ENCODE data around the gene SH3PXD2A.

The SH3PXD2A gene

DNA sequence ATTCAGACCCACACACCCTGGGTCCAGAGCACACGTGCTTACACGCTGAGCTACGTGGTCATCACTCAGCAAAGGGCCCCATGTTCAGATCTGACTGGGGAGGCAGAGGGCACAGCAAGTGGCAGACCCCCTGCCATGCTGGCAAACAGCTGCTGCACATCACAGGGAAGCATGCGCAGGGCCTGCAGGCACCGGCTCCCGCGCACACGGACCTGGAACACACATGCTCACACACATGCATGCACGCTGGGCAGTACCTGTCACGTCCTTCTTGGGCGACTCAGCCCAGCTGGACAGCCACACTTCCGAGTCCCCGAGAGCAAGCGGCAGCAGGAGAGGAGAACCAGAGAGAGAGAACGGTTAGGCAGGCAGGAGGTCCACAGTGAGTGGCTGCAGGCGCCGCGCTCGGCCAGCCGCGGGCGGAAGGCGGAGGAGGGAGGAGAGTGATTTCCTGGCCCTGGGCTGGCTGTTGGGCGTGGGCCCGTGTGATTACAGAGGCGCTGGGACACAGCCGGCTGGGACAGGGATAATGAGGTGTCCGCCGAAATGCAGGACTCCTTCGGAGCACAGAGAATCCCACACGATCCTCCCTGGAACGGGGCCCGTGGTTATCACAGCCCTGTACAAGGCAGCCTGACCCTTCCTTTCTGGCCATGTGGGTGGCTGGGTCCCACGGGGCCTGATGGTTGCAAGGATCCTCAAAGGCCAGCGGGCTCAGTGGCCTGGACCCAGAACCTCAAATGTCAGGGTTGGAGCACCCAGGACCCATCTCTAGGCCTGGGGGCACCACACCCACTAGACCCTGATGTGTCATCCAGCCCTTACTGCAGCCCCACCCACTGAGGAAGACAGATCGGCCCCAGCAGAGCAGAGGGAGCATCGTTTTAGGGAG lies 186.8 kb downstream of the SH3PXD2A start (continued):
- TF ChIP-seq ZNF521 (tag by site-specific recombination; IDR thresholded peaks at IDR 0.05) (no peak), ZFP37 (tag by site-specific recombination; IDR thresholded peaks at IDR 0.05) (no peak), ZNF654 (tag by site-specific recombination; IDR thresholded peaks at IDR 0.05; ENCODE audit: low read depth) (no peak), ZNF560 (tag by site-specific recombination; IDR thresholded peaks at IDR 0.05; ENCODE audit: borderline replicate concordance) (no peak), OSR2 (tag by site-specific recombination; IDR thresholded peaks at IDR 0.05) (no peak), EGR2 (tag by site-specific recombination; IDR thresholded peaks at IDR 0.05; ENCODE audit: low read depth) (peak; percentile 87), ZNF660 (tag by site-specific recombination; IDR thresholded peaks at IDR 0.05) (no peak), GLIS1 (tag by site-specific recombination; IDR thresholded peaks at IDR 0.05) (peak; percentile 55), REPIN1 (tag by site-specific recombination; IDR thresholded peaks at IDR 0.05; ENCODE audit: low read depth) (no peak), BCL11B (tag by site-specific recombination; IDR thresholded peaks at IDR 0.05; ENCODE audit: low read depth) (no peak), ZBTB21 (tag by site-specific recombination; IDR thresholded peaks at IDR 0.05) (no peak), ZSCAN16 (tag by site-specific recombination; IDR thresholded peaks at IDR 0.05) (no peak), ZNF473 (tag by site-specific recombination; IDR thresholded peaks at IDR 0.05) (no peak), GLIS2 (tag by site-specific recombination; IDR thresholded peaks at IDR 0.05) (peak; percentile 21; the same call in 1 of the 2 replicates), ZNF677 (tag by site-specific recombination; IDR thresholded peaks at IDR 0.05) (no peak), ZNF239 (tag by site-specific recombination; IDR thresholded peaks at IDR 0.05) (no peak)
- TF ChIP-seq, protein P1, sequence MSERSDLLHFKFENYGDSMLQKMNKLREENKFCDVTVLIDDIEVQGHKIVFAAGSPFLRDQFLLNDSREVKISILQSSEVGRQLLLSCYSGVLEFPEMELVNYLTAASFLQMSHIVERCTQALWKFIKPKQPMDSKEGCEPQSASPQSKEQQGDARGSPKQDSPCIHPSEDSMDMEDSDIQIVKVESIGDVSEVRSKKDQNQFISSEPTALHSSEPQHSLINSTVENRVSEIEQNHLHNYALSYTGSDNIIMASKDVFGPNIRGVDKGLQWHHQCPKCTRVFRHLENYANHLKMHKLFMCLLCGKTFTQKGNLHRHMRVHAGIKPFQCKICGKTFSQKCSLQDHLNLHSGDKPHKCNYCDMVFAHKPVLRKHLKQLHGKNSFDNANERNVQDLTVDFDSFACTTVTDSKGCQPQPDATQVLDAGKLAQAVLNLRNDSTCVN (tag by site-specific recombination; optimal IDR thresholded peaks at IDR 0.05): no peak
- TF ChIP-seq, protein P2, sequence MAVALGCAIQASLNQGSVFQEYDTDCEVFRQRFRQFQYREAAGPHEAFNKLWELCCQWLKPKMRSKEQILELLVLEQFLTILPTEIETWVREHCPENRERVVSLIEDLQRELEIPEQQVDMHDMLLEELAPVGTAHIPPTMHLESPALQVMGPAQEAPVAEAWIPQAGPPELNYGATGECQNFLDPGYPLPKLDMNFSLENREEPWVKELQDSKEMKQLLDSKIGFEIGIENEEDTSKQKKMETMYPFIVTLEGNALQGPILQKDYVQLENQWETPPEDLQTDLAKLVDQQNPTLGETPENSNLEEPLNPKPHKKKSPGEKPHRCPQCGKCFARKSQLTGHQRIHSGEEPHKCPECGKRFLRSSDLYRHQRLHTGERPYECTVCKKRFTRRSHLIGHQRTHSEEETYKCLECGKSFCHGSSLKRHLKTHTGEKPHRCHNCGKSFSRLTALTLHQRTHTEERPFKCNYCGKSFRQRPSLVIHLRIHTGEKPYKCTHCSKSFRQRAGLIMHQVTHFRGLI (tag by site-specific recombination; IDR thresholded peaks at IDR 0.05): no peak

DNA sequence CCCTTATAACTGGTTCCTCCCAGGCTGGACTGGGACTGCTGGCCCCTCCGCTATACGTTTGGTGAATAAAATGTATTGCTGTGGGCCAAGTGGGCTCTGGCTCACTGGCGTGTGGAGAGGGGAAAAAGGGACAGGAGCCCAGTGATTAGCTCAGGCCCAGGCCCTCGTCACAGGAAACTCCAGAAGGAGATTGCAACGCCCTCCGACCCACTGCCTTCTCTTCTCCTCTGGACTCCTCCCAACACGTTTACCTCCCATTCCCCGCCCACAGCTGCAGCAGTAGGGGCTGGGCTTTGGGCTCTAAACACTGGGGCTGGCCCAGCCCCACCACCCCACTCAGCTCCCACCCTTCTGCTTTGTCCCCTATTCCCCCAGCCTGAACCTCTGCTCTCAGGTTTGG lies 188.0 kb downstream of the SH3PXD2A start:
- H3K9me3 ChIP-seq (ENCODE audit: control insufficient read depth, insufficient read depth, low read depth, low read length): no peaks in the 10 kb centered on the region
- POLR2A ChIA-PET: no interaction called here
- H3K27ac ChIP-seq (ENCODE audit: extremely low read depth, low read depth, low read length): no peak overlapping the region
- H3K36me3 ChIP-seq (ENCODE audit: control insufficient read depth in 2 of 2, insufficient read depth in 1 of 2, low read length in 2 of 2): no peaks in the 10 kb centered on the region
- no peak overlapping the region for H3K4me3 ChIP-seq (ENCODE audit: low read depth, low read length)
- no peaks in the 10 kb centered on the region for H3K4me1 ChIP-seq (ENCODE audit: control insufficient read depth, insufficient read depth, low read length)
- CTCF ChIA-PET: interaction anchor here (0.6 to 5.2 kb wide), 4 partner anchors 9 to 1036 kb away, joined by 3 to 28 read pairs (median 5); no protein-coding TSS in a partner anchor
- TF ChIP-seq ZNF341 (tag by site-specific recombination; IDR thresholded peaks at IDR 0.05; ENCODE audit: low read depth) (no peak), ZNF529 (tag by site-specific recombination; IDR thresholded peaks at IDR 0.05; ENCODE audit: insufficient replicate concordance) (no peak), ZNF560 (tag by site-specific recombination; IDR thresholded peaks at IDR 0.05; ENCODE audit: borderline replicate concordance) (no peak), ZNF544 (tag by site-specific recombination; IDR thresholded peaks at IDR 0.05) (no peak), ZFP3 (tag by site-specific recombination; IDR thresholded peaks at IDR 0.05; ENCODE audit: low read depth) (no peak), ZNF266 (tag by site-specific recombination; IDR thresholded peaks at IDR 0.05; ENCODE audit: low read depth) (no peak), GLIS1 (tag by site-specific recombination; IDR thresholded peaks at IDR 0.05) (no peak), ZFHX2 (tag by site-specific recombination; conservative IDR thresholded peaks at IDR 0.05) (peak; percentile 79), ZNF10 (tag by site-specific recombination; IDR thresholded peaks at IDR 0.05) (no peak), EGR2 (tag by site-specific recombination; IDR thresholded peaks at IDR 0.05; ENCODE audit: low read depth) (peak; percentile 79), ZNF600 (tag by site-specific recombination; IDR thresholded peaks at IDR 0.05) (no peak)
- TF ChIP-seq, protein P3, sequence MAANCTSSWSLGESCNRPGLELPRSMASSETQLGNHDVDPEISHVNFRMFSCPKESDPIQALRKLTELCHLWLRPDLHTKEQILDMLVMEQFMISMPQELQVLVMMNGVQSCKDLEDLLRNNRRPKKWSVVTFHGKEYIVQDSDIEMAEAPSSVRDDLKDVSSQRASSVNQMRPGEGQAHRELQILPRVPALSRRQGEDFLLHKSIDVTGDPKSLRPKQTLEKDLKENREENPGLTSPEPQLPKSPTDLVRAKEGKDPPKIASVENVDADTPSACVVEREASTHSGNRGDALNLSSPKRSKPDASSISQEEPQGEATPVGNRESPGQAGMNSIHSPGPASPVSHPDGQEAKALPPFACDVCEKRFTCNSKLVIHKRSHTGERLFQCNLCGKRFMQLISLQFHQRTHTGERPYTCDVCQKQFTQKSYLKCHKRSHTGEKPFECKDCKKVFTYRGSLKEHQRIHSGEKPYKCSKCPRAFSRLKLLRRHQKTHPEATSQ (tag by site-specific recombination; IDR thresholded peaks at IDR 0.05): no peak
